RWPE2 (cell line): Measurements from ENCODE around the gene DENND4A.

Experiments used
- ATAC-seq: fragments of 200-7000 bp; cut with Tn5 transposase; 3 replicates; pipeline ENCODE4 v1.9.1; 2021; ENCODE audit warnings: low read depth
- DNase-seq: peaks from one replicate; pipeline ENCODE4 v3.0.0-alpha.2; 2020; ENCODE audit warnings: low spot score
- H3K27ac ChIP-seq: fragments of 450-650 bp; 2 replicates; pipeline ENCODE4 v1.5.1; 2017; ENCODE audit warnings: mild to moderate bottlenecking; ENCODE audit not compliant: poor library complexity, severe bottlenecking
- H3K27me3 ChIP-seq: fragments of 250-450 bp; sonication (Bioruptor Pico); 2 replicates; pipeline ENCODE4 v1.5.1; 2021; ENCODE audit warnings: mild to moderate bottlenecking, moderate library complexity; ENCODE audit not compliant: insufficient read depth, poor library complexity, severe bottlenecking
- H3K36me3 ChIP-seq: fragments of 250-450 bp; sonication (Bioruptor Pico); 2 replicates; pipeline ENCODE4 v1.5.1; 2020; ENCODE audit warnings: low read depth, mild to moderate bottlenecking, moderate library complexity
- H3K4me1 ChIP-seq: fragments of 250-450 bp; sonication (Bioruptor Pico); 2 replicates; pipeline ENCODE4 v1.5.1; 2021; ENCODE audit warnings: mild to moderate bottlenecking, moderate library complexity; ENCODE audit not compliant: insufficient read depth, poor library complexity, severe bottlenecking
- H3K4me3 ChIP-seq: fragments of 250-450 bp; sonication (Bioruptor Pico); 2 replicates; pipeline ENCODE4 v1.5.1; 2021; ENCODE audit warnings: mild to moderate bottlenecking, moderate library complexity; ENCODE audit not compliant: severe bottlenecking
- H3K9me3 ChIP-seq: fragments of 250-450 bp; sonication (Bioruptor Pico); 2 replicates; pipeline ENCODE4 v1.5.1; 2021; ENCODE audit warnings: mild to moderate bottlenecking, moderate library complexity; ENCODE audit not compliant: severe bottlenecking
- CTCF ChIP-seq: fragments of 450-650 bp; IDR thresholded peaks from one replicate; pipeline ENCODE4 v1.5.1; 2017; ENCODE audit warnings: mild to moderate bottlenecking, moderate library complexity; ENCODE audit not compliant: poor library complexity, severe bottlenecking

The DENND4A gene

GRCh38 chr15:65633752-65634151 is 158.3 kb downstream of the DENND4A start:
- H3K27me3 ChIP-seq: no peaks in the 10 kb centered on the region
- DNase-seq (no peak), ATAC-seq (no peak)
- H3K36me3 ChIP-seq: no peaks in the 10 kb centered on the region
- no peaks in the 10 kb centered on the region for H3K4me1 ChIP-seq
- H3K4me3 ChIP-seq: no peak overlapping the region
- no peak overlapping the region for H3K27ac ChIP-seq
- no peaks in the 10 kb centered on the region for H3K9me3 ChIP-seq
- TF ChIP-seq CTCF: no peak

GRCh38 chr15:65632780-65633375 is 159.2 kb downstream of the DENND4A start:
- ATAC-seq (no peak), DNase-seq (no peak)
- no peak for TF ChIP-seq CTCF
- Histone ChIP-seq H3K36me3 (no peaks in the 10 kb centered on the region), H3K9me3 (no peaks in the 10 kb centered on the region), H3K27ac (no peak overlapping the region), H3K4me3 (no peak overlapping the region), H3K27me3 (no peaks in the 10 kb centered on the region), H3K4me1 (no peaks in the 10 kb centered on the region)

GRCh38 chr15:65631503-65631902 is 160.6 kb downstream of the DENND4A start:
- H3K4me1 ChIP-seq: no peaks in the 10 kb centered on the region
- no peak overlapping the region for H3K27ac ChIP-seq
- no peaks in the 10 kb centered on the region for H3K27me3 ChIP-seq
- no peak for ATAC-seq
- H3K36me3 ChIP-seq: no peaks in the 10 kb centered on the region
- no peak for TF ChIP-seq CTCF
- H3K4me3 ChIP-seq: no peak overlapping the region
- DNase-seq: no peak
- no peaks in the 10 kb centered on the region for H3K9me3 ChIP-seq

- H3K4me1 ChIP-seq: no peaks in the 10 kb centered on the region
- no peaks in the 10 kb centered on the region for H3K27me3 ChIP-seq
- ATAC-seq (no peak), DNase-seq (no peak)
- TF ChIP-seq CTCF: no peak
- no peaks in the 10 kb centered on the region for H3K9me3 ChIP-seq
- no peak overlapping the region for H3K4me3 ChIP-seq
- H3K27ac ChIP-seq: no peak overlapping the region
- H3K36me3 ChIP-seq: no peaks in the 10 kb centered on the region
Measured at GRCh38 chr15:65630760-65631159, 161.3 kb downstream of the DENND4A start.

GRCh38 chr15:65629548-65629947 is 162.5 kb downstream of the DENND4A start:
- TF ChIP-seq CTCF: no peak
- no peak for DNase-seq
- Histone ChIP-seq H3K4me3 (no peak overlapping the region), H3K4me1 (no peaks in the 10 kb centered on the region), H3K36me3 (no peaks in the 10 kb centered on the region), H3K27ac (no peak overlapping the region), H3K9me3 (no peaks in the 10 kb centered on the region), H3K27me3 (no peaks in the 10 kb centered on the region)
- ATAC-seq: no peak
